Activated gamma-delta T cell treated with Interleukin-2 at 50 U/mL for 16 hours (primary cell): ENCODE results near the gene PCGF2.
"Not testable (repeated sequence)": the region's sequence is repeated elsewhere in the genome, so short reads cannot be mapped to it uniquely, and the experiment has no call there.

Experiments
- DNase-seq: peaks from one replicate; pipeline ENCODE4 v3.0.0-alpha.2; 2020

Gene PCGF2

GRCh38 chr17:38748149-38748891, at the start of gene PCGF2:
Gene PCGF2, minus strand, starts transcription at chr17:38748336. Its CDS starts 7,934 bp downstream, at chr17:38740402.
- DNase-seq = no peak

- DNase-seq = no peak
These were observed 49.7 kb upstream of the PCGF2 start for GRCh38 chr17:38797828-38798227.

GRCh38 chr17:38797158-38797490, 49.0 kb upstream of the PCGF2 start:
- DNase-seq = no peak

GRCh38 chr17:38796451-38797157, 48.5 kb upstream of the PCGF2 start:
- DNase-seq = no peak

GRCh38 chr17:38794221-38794620, 46.1 kb upstream of the PCGF2 start:
- DNase-seq = no peak

- DNase-seq = no peak
These were observed 43.0 kb upstream of the PCGF2 start for GRCh38 chr17:38791162-38791561.

- not testable (repeated sequence) for DNase-seq
These were observed 42.1 kb upstream of the PCGF2 start for GRCh38 chr17:38790148-38790707.

- DNase-seq = no peak
These were observed 41.0 kb upstream of the PCGF2 start for GRCh38 chr17:38789185-38789584.

GRCh38 chr17:38787999-38788398, 39.9 kb upstream of the PCGF2 start:
- not testable (repeated sequence) for DNase-seq

- DNase-seq = no peak
These were observed 38.2 kb upstream of the PCGF2 start for GRCh38 chr17:38786372-38786771.

- no peak for DNase-seq
These were observed 35.1 kb upstream of the PCGF2 start for GRCh38 chr17:38783227-38783626.

GRCh38 chr17:38779965-38780752, 32.0 kb upstream of the PCGF2 start:
- no peak for DNase-seq

- DNase-seq = no peak
These were observed 29.6 kb upstream of the PCGF2 start for GRCh38 chr17:38777641-38778250.

- no peak for DNase-seq
These were observed 25.1 kb upstream of the PCGF2 start for GRCh38 chr17:38773258-38773657.

- DNase-seq = no peak
These were observed 20.3 kb upstream of the PCGF2 start for GRCh38 chr17:38768417-38768816.

GRCh38 chr17:38766341-38766740, 18.2 kb upstream of the PCGF2 start:
- DNase-seq = no peak

- no peak for DNase-seq
These were observed 14.1 kb upstream of the PCGF2 start for GRCh38 chr17:38762231-38762630.

GRCh38 chr17:38761612-38762011, 13.5 kb upstream of the PCGF2 start:
- DNase-seq = no peak

GRCh38 chr17:38753071-38753506, 5.0 kb upstream of the PCGF2 start:
- DNase-seq = no peak

GRCh38 chr17:38752308-38753070, 4.4 kb upstream of the PCGF2 start, which contains the start of gene PSMB3:
Gene PSMB3, plus strand, starts transcription at chr17:38752741. Its CDS starts 86 bp downstream, at chr17:38752827.
- peak; percentile 96 for DNase-seq

- peak; percentile 80 for DNase-seq
These were observed 3.7 kb upstream of the PCGF2 start for GRCh38 chr17:38751808-38752307.
